GM10266 (cell line): ENCODE results near the gene FASN.

Experiments
- DNase-seq: peaks from one replicate; pipeline ENCODE4 v3.0.0; 2012; ENCODE audit errors: extremely low spot score
- CTCF ChIP-seq: IDR thresholded peaks from 2 replicates; pipeline ENCODE4 v1.5.1; 2012; ENCODE audit warnings: mild to moderate bottlenecking, low read depth; ENCODE audit not compliant: control insufficient read depth, insufficient read depth; ENCODE audit errors: missing control alignments

Gene FASN

GRCh38 chr17:82076018-82076784 is 21.8 kb downstream of the FASN start:
- no peak for DNase-seq

GRCh38 chr17:82073446-82073845 is 24.6 kb downstream of the FASN start:
- no peak for DNase-seq
- no peak for TF ChIP-seq CTCF

More at GRCh38 chr17:82076018-82076784, 21.8 kb downstream of the FASN start:
- no peak for TF ChIP-seq CTCF

- no peak for DNase-seq
- no peak for TF ChIP-seq CTCF
Observed at GRCh38 chr17:82072827-82073226, 25.2 kb downstream of the FASN start.

DNA sequence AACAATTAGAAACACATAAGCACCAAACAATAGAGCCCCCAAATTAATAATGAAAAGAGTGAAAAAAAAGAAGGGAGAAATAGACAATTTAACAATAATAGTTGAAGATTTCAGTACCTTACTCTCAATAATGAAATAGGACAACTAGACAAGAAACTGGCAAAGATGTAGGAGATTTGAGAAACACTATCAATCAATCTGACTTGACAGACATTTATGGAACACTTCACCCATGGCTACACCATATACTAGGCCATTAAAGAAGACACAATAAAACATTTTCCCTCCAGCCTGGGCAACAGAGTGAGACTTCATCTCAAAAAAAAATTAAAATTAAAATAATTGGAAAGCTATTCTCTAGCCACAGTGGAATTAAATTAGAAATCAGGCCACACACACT is 27.4 kb downstream of the FASN start:
- no peak for TF ChIP-seq CTCF
- no peak for DNase-seq

DNA sequence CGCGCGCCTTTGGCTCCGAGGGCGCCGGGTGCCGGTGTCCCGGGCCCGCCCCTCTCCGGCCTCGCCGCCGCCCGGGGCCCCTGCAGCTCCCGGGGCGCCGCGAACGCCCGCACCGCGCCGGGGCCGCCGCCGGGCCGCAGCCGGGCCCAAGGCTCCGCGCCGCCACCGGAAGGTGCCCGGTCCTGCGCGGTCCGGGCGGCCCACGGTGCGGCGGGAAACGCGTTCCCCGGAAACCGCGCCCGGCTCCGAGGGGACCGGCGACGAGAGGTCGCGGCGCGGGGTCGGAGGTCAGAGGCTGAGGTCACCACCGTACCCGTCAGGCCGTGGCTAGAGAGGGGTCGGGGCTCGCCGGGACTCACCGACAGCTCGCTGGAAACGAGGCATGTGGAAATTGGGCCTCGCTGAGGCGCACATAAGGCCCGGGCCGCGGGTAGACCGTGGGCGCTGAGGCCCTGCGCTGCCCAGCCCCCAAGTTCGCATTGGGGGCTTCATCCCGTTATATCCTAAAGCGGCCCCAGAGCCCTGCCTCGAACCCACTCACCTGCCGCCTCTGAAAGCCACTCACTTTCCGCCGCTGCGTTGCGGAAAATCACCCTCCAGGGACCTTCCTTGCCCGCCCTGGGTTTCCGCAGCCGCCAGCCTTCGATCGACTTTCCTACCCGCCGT is 32.3 kb downstream of the FASN start, which contains the start of gene DUS1L:
Gene DUS1L, minus strand, starts transcription at position 167 of the 666 bp plus-strand sequence. CDS start 745 bp downstream, outside the sequence.
- DNase-seq: peak; percentile 96
- no peak for TF ChIP-seq CTCF

- no peak for DNase-seq
- no peak for TF ChIP-seq CTCF
Observed at GRCh38 chr17:82065193-82065637, 32.8 kb downstream of the FASN start.
